Esophagus muscularis mucosa (tissue), 4 donors: ENCODE measurements around the gene AKT1. TPM values are rescaled to one million over a fixed set of nuclear protein-coding genes. Genes with fewer than 3 reads are reported as not detected.
A peak's percentile ranks its signal among the peaks of the same experiment; 100 is the strongest.

Experiments used
- DNase-seq: peaks from one replicate; pipeline ENCODE4 v3.0.0-alpha.2; 2017; ENCODE audit errors: extremely low spot score
- H3K27ac ChIP-seq, 4 donors: fragments of 200-600 bp; sonication (generic); replicated peaks in 1 of 4; 1 replicate in 3 of 4; 2 replicates in 1 of 4; pipeline ENCODE4 v1.5.1; 2016 to 2019; ENCODE audit warnings: mild to moderate bottlenecking in 1 of 4
- H3K27me3 ChIP-seq, 4 donors: fragments of 200-600 bp; sonication (generic); one replicate each; pipeline versions ENCODE4 v1.5.1 to v1.6.0; 2016 to 2019
- H3K36me3 ChIP-seq, 4 donors: fragments of 200-600 bp; sonication (generic); one replicate each; pipeline ENCODE4 v1.5.1; 2016 to 2019
- H3K4me1 ChIP-seq, 4 donors: fragments of 200-600 bp; sonication (generic); one replicate each; pipeline ENCODE4 v1.5.1; 2016 to 2019
- H3K4me3 ChIP-seq, 4 donors: fragments of 200-600 bp; sonication (generic); 1 replicate in 2 of 4; 2 replicates in 2 of 4; pipeline ENCODE4 v1.5.1; 2016 to 2019; ENCODE audit warnings: mild to moderate bottlenecking in 4 of 4, moderate library complexity in 1 of 4
- H3K9me3 ChIP-seq, 4 donors: fragments of 200-600 bp; sonication (generic); 1 replicate in 3 of 4; 2 replicates in 1 of 4; pipeline ENCODE4 v1.5.1; 2016 to 2019
- CTCF ChIP-seq, 3 experiments: fragments of 200-600 bp in 2 of 3; fragments of 450-650 bp in 1 of 3; sonication (generic) in 2 of 3; IDR thresholded peaks; one replicate each; pipeline ENCODE4 v1.5.1; 2017 to 2019; ENCODE audit warnings: antibody characterized with exemption in 3 of 3, mild to moderate bottlenecking in 2 of 3, moderate library complexity in 1 of 3
- EP300 ChIP-seq: sonication (generic); formaldehyde crosslinking; IDR thresholded peaks from one replicate; pipeline ENCODE4 v1.6.1; 2017; ENCODE audit warnings: antibody characterized with exemption
- POLR2A ChIP-seq: fragments of 450-650 bp; IDR thresholded peaks from one replicate; pipeline ENCODE4 v1.6.1; 2017; ENCODE audit warnings: antibody characterized with exemption, moderate library complexity, mild to moderate bottlenecking, low read depth
- POLR2AphosphoS5 ChIP-seq, 2 donors: sonication (generic); formaldehyde crosslinking; IDR thresholded peaks; one replicate each; pipeline ENCODE4 v1.6.1; 2017; ENCODE audit warnings: antibody characterized with exemption in 2 of 2
- WGBS: methylation state at CpG from one replicate; pipeline ENCODE4 v1.1.5; 2018; 5-methylcytosine and 5-hydroxymethylcytosine counted together
- intact Hi-C: fragments of 100-400 bp; cut with DNase I; formaldehyde crosslinking; loops from one replicate; pipeline ENCODE4 v1.15.1; 2023
- total RNA-seq, 4 donors: library from RNA; depleted of rRNA; stranded (reverse); fragments of >200 nt; gene quantifications; one replicate each; pipeline versions ENCODE4 v1.1.0 to v1.2.1, GENCODE V29; 2016

The AKT1 gene
- total RNA-seq, 4 donors from 2014 or later: 162 to 267 (median 187) TPM

- H3K4me1 ChIP-seq: peaks cover 40 to 53% (median 43%) of the 10 kb centered on the region in 4 donors
Observed at GRCh38 chr14:104728631-104729030, 66.9 kb downstream of the AKT1 start.

GRCh38 chr14:104726600-104727451 lies 68.7 kb downstream of the AKT1 start:
- Histone ChIP-seq H3K4me1 (peaks cover 42 to 52% (median 46%) of the 10 kb centered on the region in 4 donors), H3K4me3 (no peak overlapping the region), H3K9me3 (no peaks in the 10 kb centered on the region), H3K27ac (no peak overlapping the region), H3K27me3 (no peaks in the 10 kb centered on the region), H3K36me3 (no peaks in the 10 kb centered on the region)
- TF ChIP-seq EP300 (no peak), CTCF (IDR thresholded peaks at IDR 0.05) (no peak), POLR2AphosphoS5 (IDR thresholded peaks at IDR 0.05) (no peak), POLR2A (no peak)
- 76% methylated on average over 10 of the region's 21 CpGs for WGBS
- no peak for DNase-seq
- intact Hi-C loops: no loop called here

More at GRCh38 chr14:104728631-104729030, 66.9 kb downstream of the AKT1 start:
- Histone ChIP-seq H3K27ac (no peak overlapping the region), H3K4me3 (no peak overlapping the region), H3K36me3 (no peaks in the 10 kb centered on the region), H3K27me3 (no peaks in the 10 kb centered on the region), H3K9me3 (no peaks in the 10 kb centered on the region)
- no peak for TF ChIP-seq CTCF (IDR thresholded peaks at IDR 0.05)
- no peak for TF ChIP-seq POLR2A
- TF ChIP-seq POLR2AphosphoS5 (IDR thresholded peaks at IDR 0.05): no peak
- intact Hi-C loops: no loop called here
- DNase-seq: no peak
- WGBS: 100% methylated on average over 4 of the region's 17 CpGs

- H3K9me3 ChIP-seq: no peaks in the 10 kb centered on the region
- H3K27ac ChIP-seq: no peak overlapping the region
- DNase-seq: no peak
- TF ChIP-seq POLR2A: no peak
- no peak for TF ChIP-seq POLR2AphosphoS5 (IDR thresholded peaks at IDR 0.05)
- no peak for TF ChIP-seq CTCF (IDR thresholded peaks at IDR 0.05)
- no peak for TF ChIP-seq EP300
- peaks cover 43 to 45% (median 44%) of the 10 kb centered on the region in 4 donors for H3K4me1 ChIP-seq
- intact Hi-C loops: no loop called here
- peaks cover 0 to 4% (median 2%) of the 10 kb centered on the region in 4 donors for H3K36me3 ChIP-seq
- H3K4me3 ChIP-seq: peak overlapping the region in 1 of 4 donors; percentile 74
- H3K27me3 ChIP-seq: no peaks in the 10 kb centered on the region
- WGBS: 88% methylated on average over 16 of the region's 25 CpGs
Observed at GRCh38 chr14:104725772-104726548, 69.6 kb downstream of the AKT1 start.

GRCh38 chr14:104724981-104725771 lies 70.4 kb downstream of the AKT1 start:
- intact Hi-C loops: no loop called here
- Histone ChIP-seq H3K9me3 (no peaks in the 10 kb centered on the region), H3K4me1 (peaks cover 43 to 45% (median 44%) of the 10 kb centered on the region in 4 donors), H3K27ac (peak overlapping the region in 2 of 4 donors; percentile 63 to 72), H3K4me3 (peak overlapping the region; percentile 64 to 85 (median 74)), H3K36me3 (peaks cover 0 to 6% (median 2%) of the 10 kb centered on the region in 4 donors), H3K27me3 (no peaks in the 10 kb centered on the region)
- no peak for DNase-seq
- 34% methylated on average over 15 of the region's 24 CpGs for WGBS
- TF ChIP-seq POLR2AphosphoS5 (IDR thresholded peaks at IDR 0.05) (no peak), CTCF (IDR thresholded peaks at IDR 0.05) (peak in 2 of 3 experiments; percentile 8 to 17)
